Loucy (cell line): ENCODE results near the gene GABRQ.
"Not testable (repeated sequence)": the region's sequence is repeated elsewhere in the genome, so short reads cannot be mapped to it uniquely, and the experiment has no call there.

Source experiments
- EZH2phosphoT487 ChIP-seq: fragments of 200-600 bp; IDR thresholded peaks from 2 replicates; pipeline ENCODE4 v1.6.1; 2018; ENCODE audit warnings: antibody characterized with exemption, mild to moderate bottlenecking, moderate library complexity, borderline replicate concordance
- TF ChIP-seq, protein P1 (sequence below): fragments of 200-600 bp; sonication (generic); conservative IDR thresholded peaks from 2 replicates; pipeline ENCODE4 v1.5.1; 2014; ENCODE audit warnings: mild to moderate bottlenecking, antibody characterized with exemption, low read length

DNA sequence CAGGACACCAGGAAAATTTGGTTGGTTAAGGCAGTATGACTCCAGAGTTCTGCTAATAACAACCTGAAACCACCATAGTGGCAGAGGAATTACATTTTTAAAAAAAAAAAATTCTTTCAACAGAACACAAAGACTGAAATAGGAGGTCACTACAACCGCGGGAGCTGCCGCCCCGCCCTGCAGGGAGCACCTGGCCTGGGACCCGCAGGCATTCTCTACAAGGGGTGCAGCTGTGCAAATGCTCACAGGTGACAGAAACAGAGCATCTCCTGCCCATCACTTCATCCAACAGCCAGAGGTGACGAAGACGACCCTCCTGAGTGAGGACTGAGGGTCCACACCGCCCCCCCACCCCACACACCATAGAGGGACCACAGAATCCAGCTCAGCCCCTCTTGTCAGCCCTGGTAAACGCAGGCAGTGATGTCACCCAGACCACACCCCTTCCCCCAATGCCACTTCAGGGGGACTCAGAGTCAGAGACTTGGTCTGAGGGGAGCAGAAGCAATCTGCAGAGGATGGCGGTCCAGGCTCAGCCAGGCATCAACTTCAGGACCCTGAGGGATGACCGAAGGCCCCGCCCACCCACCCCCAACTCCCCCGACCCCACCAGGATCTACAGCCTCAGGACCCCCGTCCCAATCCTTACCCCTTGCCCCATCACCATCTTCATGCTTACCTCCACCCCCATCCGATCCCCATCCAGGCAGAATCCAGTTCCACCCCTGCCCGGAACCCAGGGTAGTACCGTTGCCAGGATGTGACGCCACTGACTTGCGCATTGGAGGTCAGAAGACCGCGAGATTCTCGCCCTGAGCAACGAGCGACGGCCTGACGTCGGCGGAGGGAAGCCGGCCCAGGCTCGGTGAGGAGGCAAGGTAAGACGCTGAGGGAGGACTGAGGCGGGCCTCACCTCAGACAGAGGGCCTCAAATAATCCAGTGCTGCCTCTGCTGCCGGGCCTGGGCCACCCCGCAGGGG lies 60.5 kb downstream of the GABRQ start, which contains the start of gene MAGEA3:
- TF ChIP-seq, protein P1, sequence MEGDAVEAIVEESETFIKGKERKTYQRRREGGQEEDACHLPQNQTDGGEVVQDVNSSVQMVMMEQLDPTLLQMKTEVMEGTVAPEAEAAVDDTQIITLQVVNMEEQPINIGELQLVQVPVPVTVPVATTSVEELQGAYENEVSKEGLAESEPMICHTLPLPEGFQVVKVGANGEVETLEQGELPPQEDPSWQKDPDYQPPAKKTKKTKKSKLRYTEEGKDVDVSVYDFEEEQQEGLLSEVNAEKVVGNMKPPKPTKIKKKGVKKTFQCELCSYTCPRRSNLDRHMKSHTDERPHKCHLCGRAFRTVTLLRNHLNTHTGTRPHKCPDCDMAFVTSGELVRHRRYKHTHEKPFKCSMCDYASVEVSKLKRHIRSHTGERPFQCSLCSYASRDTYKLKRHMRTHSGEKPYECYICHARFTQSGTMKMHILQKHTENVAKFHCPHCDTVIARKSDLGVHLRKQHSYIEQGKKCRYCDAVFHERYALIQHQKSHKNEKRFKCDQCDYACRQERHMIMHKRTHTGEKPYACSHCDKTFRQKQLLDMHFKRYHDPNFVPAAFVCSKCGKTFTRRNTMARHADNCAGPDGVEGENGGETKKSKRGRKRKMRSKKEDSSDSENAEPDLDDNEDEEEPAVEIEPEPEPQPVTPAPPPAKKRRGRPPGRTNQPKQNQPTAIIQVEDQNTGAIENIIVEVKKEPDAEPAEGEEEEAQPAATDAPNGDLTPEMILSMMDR, result not testable (repeated sequence)
- TF ChIP-seq EZH2phosphoT487, result not testable (repeated sequence)
